IPS-20b (cell line): ENCODE measurements around the gene MGAT5.

Source experiments
- H3K27ac ChIP-seq: one replicate; pipeline ENCODE4 v1.5.1; 2013; ENCODE audit warnings: low read length
- H3K27me3 ChIP-seq: 2 replicates; pipeline ENCODE4 v1.6.1; 2013; ENCODE audit warnings: mild to moderate bottlenecking, low read length, inconsistent platforms; ENCODE audit not compliant: insufficient read depth
- H3K36me3 ChIP-seq: 2 replicates; pipeline ENCODE4 v1.6.1; 2013; ENCODE audit warnings: low read depth, mild to moderate bottlenecking, inconsistent platforms, low read length, moderate library complexity; ENCODE audit not compliant: insufficient read depth
- H3K4me1 ChIP-seq: 2 replicates; pipeline ENCODE4 v1.6.1; 2013; ENCODE audit warnings: mild to moderate bottlenecking, control low read depth, inconsistent platforms, low read length, moderate library complexity; ENCODE audit not compliant: insufficient read depth
- H3K4me3 ChIP-seq: 2 replicates; pipeline ENCODE4 v1.5.1; 2013; ENCODE audit warnings: mild to moderate bottlenecking, low read length, inconsistent platforms
- H3K9ac ChIP-seq: 2 replicates; pipeline ENCODE4 v1.6.1; 2013; ENCODE audit warnings: low read depth, mild to moderate bottlenecking, inconsistent platforms, low read length, moderate library complexity
- H3K9me3 ChIP-seq: 2 replicates; pipeline ENCODE4 v1.6.1; 2013; ENCODE audit warnings: mild to moderate bottlenecking, low read depth, low read length, inconsistent platforms; ENCODE audit not compliant: insufficient read depth

MGAT5 gene

GRCh38 chr2:134272806-134273205, 18.9 kb downstream of the MGAT5 start:
- Histone ChIP-seq H3K4me3 (no peak overlapping the region), H3K27me3 (no peaks in the 10 kb centered on the region), H3K27ac (no peak overlapping the region), H3K36me3 (peaks cover 18% of the 10 kb centered on the region), H3K4me1 (peaks cover 5% of the 10 kb centered on the region; the same call in 1 of the 2 replicates), H3K9me3 (no peaks in the 10 kb centered on the region), H3K9ac (no peak overlapping the region)

GRCh38 chr2:134273256-134273983, 19.5 kb downstream of the MGAT5 start:
- no peaks in the 10 kb centered on the region for H3K27me3 ChIP-seq
- H3K27ac ChIP-seq: no peak overlapping the region
- no peak overlapping the region for H3K4me3 ChIP-seq
- no peak overlapping the region for H3K9ac ChIP-seq
- H3K9me3 ChIP-seq: no peaks in the 10 kb centered on the region
- H3K4me1 ChIP-seq: peaks cover 5% of the 10 kb centered on the region; the same call in 1 of the 2 replicates
- H3K36me3 ChIP-seq: peaks cover 18% of the 10 kb centered on the region

DNA sequence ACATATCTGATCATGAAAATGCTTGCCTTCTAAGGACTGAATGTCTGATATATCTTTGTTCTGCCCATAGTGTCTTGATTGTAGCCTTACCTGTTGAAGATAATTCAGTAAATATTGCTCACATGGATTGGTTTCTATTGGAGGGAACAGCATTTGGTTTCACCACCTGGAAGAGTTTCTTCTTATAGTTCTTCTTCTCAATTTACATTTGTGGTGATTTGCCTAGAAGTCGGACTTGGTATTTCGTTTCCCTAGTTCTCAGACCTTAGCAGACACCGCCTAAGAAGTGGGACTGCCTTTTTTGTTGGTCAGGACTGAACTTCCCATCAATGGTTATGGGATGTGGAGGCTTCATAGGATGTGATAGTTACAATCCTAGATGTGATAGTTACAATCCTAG, 20.2 kb downstream of the MGAT5 start:
- Histone ChIP-seq H3K9ac (no peak overlapping the region), H3K4me1 (peaks cover 5% of the 10 kb centered on the region; the same call in 1 of the 2 replicates), H3K27ac (no peak overlapping the region), H3K4me3 (no peak overlapping the region), H3K27me3 (no peaks in the 10 kb centered on the region), H3K9me3 (no peaks in the 10 kb centered on the region), H3K36me3 (peaks cover 18% of the 10 kb centered on the region)

GRCh38 chr2:134275058-134275862, 21.4 kb downstream of the MGAT5 start:
- no peaks in the 10 kb centered on the region for H3K27me3 ChIP-seq
- peaks cover 5% of the 10 kb centered on the region; the same call in 1 of the 2 replicates for H3K4me1 ChIP-seq
- no peaks in the 10 kb centered on the region for H3K9me3 ChIP-seq
- H3K4me3 ChIP-seq: no peak overlapping the region
- H3K27ac ChIP-seq: no peak overlapping the region
- H3K9ac ChIP-seq: no peak overlapping the region
- peaks cover 17% of the 10 kb centered on the region for H3K36me3 ChIP-seq

DNA sequence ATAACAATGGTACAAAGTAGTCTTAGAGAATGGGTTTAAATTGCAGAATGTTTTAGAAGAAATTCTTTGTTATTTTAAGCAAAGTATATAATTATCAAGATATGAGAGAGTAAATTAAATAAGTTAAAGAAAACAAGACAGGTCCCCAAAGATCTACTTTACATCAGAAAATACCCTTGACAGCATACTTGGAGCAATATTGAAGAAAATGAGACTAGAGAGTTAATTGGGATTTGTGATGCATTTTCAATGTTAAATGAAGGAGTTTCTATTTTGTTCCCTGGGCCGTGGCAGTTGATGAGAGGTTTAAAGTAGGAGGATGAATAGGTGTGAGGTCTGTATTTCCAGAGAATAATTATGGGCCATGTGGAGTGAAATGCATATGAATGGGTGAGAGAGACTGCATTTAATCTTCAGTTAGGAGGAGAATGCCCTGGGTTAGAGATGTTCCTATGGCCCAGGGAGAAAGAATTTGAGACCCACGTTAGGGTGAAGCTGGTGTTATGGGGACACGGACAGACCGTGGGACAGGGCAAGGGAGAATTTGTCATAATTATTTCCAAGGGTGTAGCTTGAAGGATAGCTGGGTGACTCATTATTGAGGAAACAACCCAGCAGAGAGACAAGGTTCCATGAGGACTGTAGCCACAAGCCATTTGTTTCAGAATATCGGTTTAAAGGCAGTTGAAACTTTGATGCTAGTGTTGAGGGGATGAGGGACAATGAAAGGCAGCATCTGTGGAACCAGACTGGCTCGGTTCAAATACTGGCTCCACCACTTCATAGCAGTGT, 22.7 kb downstream of the MGAT5 start:
- H3K27ac ChIP-seq: no peak overlapping the region
- H3K9me3 ChIP-seq: no peaks in the 10 kb centered on the region
- no peaks in the 10 kb centered on the region for H3K27me3 ChIP-seq
- H3K4me1 ChIP-seq: peaks cover 5% of the 10 kb centered on the region; the same call in 1 of the 2 replicates
- H3K9ac ChIP-seq: no peak overlapping the region
- no peak overlapping the region for H3K4me3 ChIP-seq
- peaks cover 5% of the 10 kb centered on the region; the same call in 1 of the 2 replicates for H3K36me3 ChIP-seq

DNA sequence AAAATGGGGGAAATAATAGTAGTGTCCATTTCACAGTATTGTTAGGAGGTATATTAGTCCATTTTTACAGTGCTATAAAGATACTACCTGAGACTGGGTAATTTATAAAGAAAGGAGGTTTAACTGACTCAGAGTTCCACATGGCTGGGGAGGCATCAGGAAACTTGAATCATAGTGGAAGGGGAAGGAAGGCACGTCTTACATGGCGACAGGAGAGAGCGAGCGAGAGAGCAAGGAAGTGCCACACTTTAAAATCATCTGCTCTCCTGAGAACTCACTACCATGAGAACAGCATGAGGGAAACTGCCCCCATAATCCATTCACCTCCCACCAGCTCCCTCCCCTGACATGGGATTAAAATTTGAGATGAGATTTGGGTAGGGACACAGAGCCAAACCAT, 23.4 kb downstream of the MGAT5 start:
- H3K4me3 ChIP-seq: no peak overlapping the region
- no peaks in the 10 kb centered on the region for H3K27me3 ChIP-seq
- H3K9ac ChIP-seq: no peak overlapping the region
- no peaks in the 10 kb centered on the region for H3K36me3 ChIP-seq
- H3K27ac ChIP-seq: no peak overlapping the region
- peaks cover 5% of the 10 kb centered on the region; the same call in 1 of the 2 replicates for H3K4me1 ChIP-seq
- H3K9me3 ChIP-seq: no peaks in the 10 kb centered on the region

DNA sequence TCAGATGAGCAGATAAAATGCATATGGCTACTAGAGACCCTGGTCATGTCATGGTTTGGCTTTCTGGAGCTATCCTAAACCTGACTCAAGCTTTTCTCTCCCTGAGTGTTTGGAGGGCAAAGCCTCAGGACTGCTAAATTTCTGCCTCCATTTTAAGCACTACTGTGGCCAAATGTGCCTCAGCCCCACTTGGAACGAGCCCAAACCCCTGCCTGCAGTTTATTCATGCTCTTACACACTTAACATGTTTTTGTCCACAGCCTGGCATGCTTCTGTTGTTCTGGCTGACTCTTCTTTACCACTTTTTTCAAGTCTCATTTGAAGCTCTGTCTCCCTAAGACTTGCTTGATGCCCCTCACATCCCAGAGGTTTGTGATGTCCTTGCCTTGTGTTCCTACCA, 24.7 kb downstream of the MGAT5 start:
- no peaks in the 10 kb centered on the region for H3K9me3 ChIP-seq
- no peaks in the 10 kb centered on the region for H3K27me3 ChIP-seq
- H3K9ac ChIP-seq: no peak overlapping the region
- peaks cover 5% of the 10 kb centered on the region; the same call in 1 of the 2 replicates for H3K4me1 ChIP-seq
- H3K4me3 ChIP-seq: no peak overlapping the region
- no peak overlapping the region for H3K27ac ChIP-seq
- H3K36me3 ChIP-seq: no peaks in the 10 kb centered on the region

DNA sequence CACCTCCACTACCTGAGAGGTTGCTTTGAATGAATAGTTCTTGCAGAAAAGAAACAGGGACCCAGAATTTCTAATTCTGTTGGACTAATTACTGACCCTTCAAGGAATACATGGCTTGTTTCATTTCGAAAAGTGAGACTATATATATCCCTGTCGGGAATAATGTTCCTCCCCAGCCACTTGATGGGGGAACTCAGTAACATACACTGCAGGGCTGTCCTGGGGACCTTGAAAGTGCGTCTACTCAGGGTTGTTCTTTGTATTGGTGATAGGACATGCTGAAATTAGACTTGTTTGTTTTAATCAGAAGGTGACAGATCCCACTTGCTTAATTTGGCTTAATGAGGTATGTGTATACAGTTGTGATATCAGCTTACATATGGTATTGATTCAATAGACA, 25.5 kb downstream of the MGAT5 start:
- peaks cover 5% of the 10 kb centered on the region; the same call in 1 of the 2 replicates for H3K4me1 ChIP-seq
- no peaks in the 10 kb centered on the region for H3K9me3 ChIP-seq
- H3K36me3 ChIP-seq: no peaks in the 10 kb centered on the region
- H3K27me3 ChIP-seq: no peaks in the 10 kb centered on the region
- H3K9ac ChIP-seq: no peak overlapping the region
- H3K4me3 ChIP-seq: no peak overlapping the region
- H3K27ac ChIP-seq: no peak overlapping the region

DNA sequence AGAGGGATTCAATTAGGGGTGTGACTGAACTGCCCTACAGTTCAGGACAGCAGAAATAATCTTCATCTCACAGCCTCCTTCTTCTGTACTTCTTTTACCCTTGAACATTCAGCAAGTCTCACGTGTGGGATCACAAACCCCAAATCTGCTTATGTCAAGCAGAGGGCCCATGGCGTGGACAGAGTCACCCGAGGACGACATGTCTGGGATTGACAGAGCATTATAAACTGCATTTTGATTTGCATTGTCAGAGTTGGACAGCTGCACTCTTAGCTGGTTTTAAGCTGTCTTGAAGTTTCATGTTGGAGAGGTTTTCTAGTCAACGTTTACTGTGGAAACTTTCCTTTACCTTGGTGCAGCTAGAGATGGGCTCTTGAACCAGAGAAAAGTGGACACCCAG, 26.4 kb downstream of the MGAT5 start:
- Histone ChIP-seq H3K9me3 (no peaks in the 10 kb centered on the region), H3K4me1 (no peaks in the 10 kb centered on the region), H3K27ac (no peak overlapping the region), H3K36me3 (no peaks in the 10 kb centered on the region), H3K9ac (no peak overlapping the region), H3K4me3 (no peak overlapping the region), H3K27me3 (no peaks in the 10 kb centered on the region)

- Histone ChIP-seq H3K9ac (no peak overlapping the region), H3K9me3 (no peaks in the 10 kb centered on the region), H3K36me3 (no peaks in the 10 kb centered on the region), H3K4me3 (no peak overlapping the region), H3K27ac (no peak overlapping the region), H3K27me3 (no peaks in the 10 kb centered on the region), H3K4me1 (no peaks in the 10 kb centered on the region)
These were observed 26.9 kb downstream of the MGAT5 start for GRCh38 chr2:134280726-134281125.

GRCh38 chr2:134281815-134282419, 28.0 kb downstream of the MGAT5 start:
- Histone ChIP-seq H3K9ac (no peak overlapping the region), H3K4me1 (no peaks in the 10 kb centered on the region), H3K9me3 (no peaks in the 10 kb centered on the region), H3K36me3 (no peaks in the 10 kb centered on the region), H3K27me3 (no peaks in the 10 kb centered on the region), H3K4me3 (no peak overlapping the region), H3K27ac (no peak overlapping the region)
